GM06990 (cell line): ENCODE measurements around the gene GALM.

ENCODE experiments used
- DNase-seq: peaks from one replicate; pipeline ENCODE4 v3.0.0-alpha.2; 2011; ENCODE audit not compliant: insufficient read length; ENCODE audit errors: extremely low read depth
- H3K27me3 ChIP-seq: replicated peaks from 2 replicates; pipeline ENCODE4 v1.6.0; 2011; ENCODE audit warnings: low read length; ENCODE audit not compliant: control insufficient read depth, insufficient read depth
- H3K36me3 ChIP-seq: 2 replicates; pipeline ENCODE4 v1.5.1; 2011; ENCODE audit warnings: low read length; ENCODE audit not compliant: control insufficient read depth, insufficient read depth
- H3K4me3 ChIP-seq: replicated peaks from 2 replicates; pipeline ENCODE4 v1.5.1; 2011; ENCODE audit warnings: low read depth, mild to moderate bottlenecking, control low read depth, low read length
- TF ChIP-seq, protein P1 (sequence below): IDR thresholded peaks from 2 replicates; pipeline ENCODE4 v1.5.1; 2011; ENCODE audit warnings: low read length, control low read depth, mild to moderate bottlenecking, inconsistent platforms; ENCODE audit not compliant: insufficient read depth, poor library complexity, severe bottlenecking

GALM gene

DNA sequence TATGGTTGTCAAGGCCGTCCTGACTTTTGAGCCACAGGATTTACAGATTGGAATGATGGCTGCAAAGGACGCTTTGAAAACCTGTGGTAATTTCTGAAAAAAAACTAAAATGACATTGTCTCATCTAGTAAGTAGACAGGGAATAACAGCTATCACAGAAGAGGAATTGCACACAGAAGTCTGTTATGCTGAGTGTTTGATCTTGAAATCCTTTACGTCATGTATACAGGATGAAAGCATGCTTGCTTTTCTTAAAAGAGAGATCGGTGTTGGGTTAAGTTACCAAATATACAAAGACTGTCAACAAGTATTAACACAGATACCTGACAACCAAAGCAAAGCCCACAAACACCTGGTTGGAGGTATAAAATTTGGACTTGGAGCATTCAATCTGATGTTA, 97.8 kb downstream of the GALM start:
- TF ChIP-seq, protein P1, sequence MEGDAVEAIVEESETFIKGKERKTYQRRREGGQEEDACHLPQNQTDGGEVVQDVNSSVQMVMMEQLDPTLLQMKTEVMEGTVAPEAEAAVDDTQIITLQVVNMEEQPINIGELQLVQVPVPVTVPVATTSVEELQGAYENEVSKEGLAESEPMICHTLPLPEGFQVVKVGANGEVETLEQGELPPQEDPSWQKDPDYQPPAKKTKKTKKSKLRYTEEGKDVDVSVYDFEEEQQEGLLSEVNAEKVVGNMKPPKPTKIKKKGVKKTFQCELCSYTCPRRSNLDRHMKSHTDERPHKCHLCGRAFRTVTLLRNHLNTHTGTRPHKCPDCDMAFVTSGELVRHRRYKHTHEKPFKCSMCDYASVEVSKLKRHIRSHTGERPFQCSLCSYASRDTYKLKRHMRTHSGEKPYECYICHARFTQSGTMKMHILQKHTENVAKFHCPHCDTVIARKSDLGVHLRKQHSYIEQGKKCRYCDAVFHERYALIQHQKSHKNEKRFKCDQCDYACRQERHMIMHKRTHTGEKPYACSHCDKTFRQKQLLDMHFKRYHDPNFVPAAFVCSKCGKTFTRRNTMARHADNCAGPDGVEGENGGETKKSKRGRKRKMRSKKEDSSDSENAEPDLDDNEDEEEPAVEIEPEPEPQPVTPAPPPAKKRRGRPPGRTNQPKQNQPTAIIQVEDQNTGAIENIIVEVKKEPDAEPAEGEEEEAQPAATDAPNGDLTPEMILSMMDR = no peak
- Histone ChIP-seq H3K27me3 (no peaks in the 10 kb centered on the region), H3K36me3 (no peaks in the 10 kb centered on the region), H3K4me3 (no peak overlapping the region)
- no peak for DNase-seq

DNA sequence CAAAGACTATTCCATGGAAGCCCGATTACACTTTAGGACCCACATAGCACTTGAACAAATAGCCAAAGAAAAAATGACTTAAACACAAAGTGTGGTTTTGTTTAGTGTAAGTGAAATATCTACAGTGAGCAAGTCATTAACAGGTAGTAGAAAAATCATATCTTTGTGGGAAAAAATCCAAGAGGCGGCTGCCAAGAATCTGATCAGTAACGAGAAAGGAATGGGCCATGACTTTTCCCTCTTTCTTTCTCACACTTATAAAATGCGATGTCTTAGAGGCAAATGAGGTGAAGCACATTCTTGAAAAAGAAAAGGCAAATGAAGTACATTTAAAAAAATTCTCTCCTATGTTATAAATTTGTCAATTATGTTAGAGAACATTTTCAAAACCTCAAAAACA, 99.2 kb downstream of the GALM start:
- no peak overlapping the region for H3K4me3 ChIP-seq
- H3K27me3 ChIP-seq = no peaks in the 10 kb centered on the region
- no peaks in the 10 kb centered on the region for H3K36me3 ChIP-seq
- TF ChIP-seq, protein P1 = no peak
- DNase-seq = no peak

DNA sequence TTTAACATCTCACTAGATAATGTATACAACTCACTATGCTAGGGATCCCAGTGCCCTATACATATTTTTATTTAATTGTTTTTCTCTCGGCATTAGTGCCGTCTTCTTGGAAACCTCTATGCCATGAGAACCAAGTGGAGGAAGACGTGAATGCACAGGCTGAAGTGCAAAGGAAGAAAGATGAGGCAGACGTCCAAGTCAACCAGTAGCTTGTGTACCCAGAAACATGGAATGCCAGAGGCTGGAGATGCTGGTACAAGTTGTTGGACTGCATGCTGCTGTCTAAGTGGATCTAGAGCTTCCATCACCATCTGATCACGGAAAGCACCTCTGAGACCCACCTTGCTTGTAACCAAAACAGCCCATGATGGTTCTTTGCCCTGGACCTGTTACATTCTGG, 99.6 kb downstream of the GALM start:
- Histone ChIP-seq H3K4me3 (no peak overlapping the region), H3K36me3 (no peaks in the 10 kb centered on the region), H3K27me3 (no peaks in the 10 kb centered on the region)
- no peak for DNase-seq
- TF ChIP-seq, protein P1 = no peak

DNA sequence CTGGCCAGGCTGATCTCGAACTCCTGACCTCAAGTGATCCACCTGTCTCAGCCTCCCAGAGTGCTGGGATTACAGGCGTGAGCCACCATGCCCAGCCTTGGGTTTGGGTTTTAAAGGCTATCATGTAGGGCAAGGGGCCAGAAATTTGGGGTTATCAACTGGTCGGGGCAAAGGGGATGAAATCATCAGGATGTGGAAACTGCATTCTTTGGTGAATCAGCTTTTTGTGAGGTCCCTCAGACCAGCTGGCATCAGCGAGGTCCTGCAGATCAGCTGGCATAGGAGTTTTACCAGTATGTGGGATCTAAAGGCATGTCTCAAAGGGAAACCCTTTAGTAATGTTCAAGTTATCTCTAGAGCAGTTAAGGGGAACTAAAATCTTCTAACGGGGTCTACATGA, 105.7 kb downstream of the GALM start:
- TF ChIP-seq, protein P1 = no peak
- DNase-seq = no peak

DNA sequence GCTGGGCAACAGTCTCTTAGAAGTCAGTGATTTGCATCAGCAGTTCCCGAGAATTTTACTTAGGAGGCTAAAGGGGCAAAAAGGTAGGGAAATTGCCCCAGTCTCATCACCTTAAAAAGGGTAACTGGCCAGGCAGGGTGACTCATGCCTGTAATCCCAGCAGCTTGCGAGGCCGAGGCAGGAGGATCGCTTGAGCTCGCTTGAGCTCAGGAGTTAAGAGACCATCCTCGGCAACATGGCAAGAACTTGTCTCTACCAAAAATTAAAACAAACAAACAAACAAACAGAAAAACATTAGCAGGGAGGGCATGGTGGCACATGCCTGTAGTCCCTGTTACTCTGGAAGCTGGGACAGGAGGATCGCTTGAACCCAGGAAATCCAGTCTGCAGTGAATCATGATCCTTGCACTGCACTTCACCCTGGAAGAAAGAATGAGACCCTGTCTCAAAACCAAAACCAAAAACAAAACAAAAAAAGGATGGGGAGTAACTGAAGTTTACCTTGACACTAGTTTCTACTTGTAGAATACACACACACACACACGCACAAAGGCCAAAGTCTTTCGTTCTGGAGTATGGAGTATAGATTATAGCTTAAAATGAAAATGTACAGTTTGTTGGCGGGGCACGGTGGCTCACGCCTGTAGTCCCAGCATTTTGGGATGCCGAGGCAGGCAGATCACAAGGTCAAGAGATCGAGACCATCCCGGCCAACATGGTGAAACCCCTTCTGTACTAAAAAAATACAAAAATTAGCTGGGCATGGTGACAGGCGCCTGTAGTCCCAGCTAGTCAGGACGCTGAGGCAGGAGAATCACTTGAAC, 109.4 kb downstream of the GALM start:
- DNase-seq = no peak
- H3K36me3 ChIP-seq = no peaks in the 10 kb centered on the region
- no peak overlapping the region for H3K4me3 ChIP-seq
- TF ChIP-seq, protein P1 = no peak
- H3K27me3 ChIP-seq = no peaks in the 10 kb centered on the region

More for the DNA sequence above, 105.7 kb downstream of the GALM start:
- Histone ChIP-seq H3K36me3 (no peaks in the 10 kb centered on the region), H3K4me3 (no peak overlapping the region), H3K27me3 (no peaks in the 10 kb centered on the region)

DNA sequence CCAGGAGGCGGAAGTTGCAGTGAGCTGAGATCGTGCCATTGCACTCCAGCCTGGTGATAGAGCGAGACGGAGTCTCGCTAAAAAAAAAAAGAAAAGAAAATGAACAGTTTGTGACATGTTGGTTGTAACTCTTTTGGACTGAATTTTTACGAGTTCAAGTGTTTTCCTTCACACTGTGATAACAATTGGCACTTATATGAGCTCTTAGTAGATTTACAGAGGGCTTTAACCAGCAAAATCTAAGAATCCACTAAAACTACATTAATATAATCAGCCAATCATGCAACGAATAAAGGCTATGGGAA, 110.0 kb downstream of the GALM start:
- H3K4me3 ChIP-seq = no peak overlapping the region
- TF ChIP-seq, protein P1 = no peak
- no peaks in the 10 kb centered on the region for H3K27me3 ChIP-seq
- no peak for DNase-seq
- H3K36me3 ChIP-seq = no peaks in the 10 kb centered on the region
